Fibroblast of skin of right biceps (primary cell): ENCODE data around the gene XPC.
A peak's percentile ranks its signal among the peaks of the same experiment; 100 is the strongest.
"Not testable (repeated sequence)": the region's sequence is repeated elsewhere in the genome, so short reads cannot be mapped to it uniquely, and the experiment has no call there.

Source experiments
- DNase-seq: peaks from one replicate; pipeline ENCODE4 v3.0.0-alpha.2; 2013

Gene XPC

DNA sequence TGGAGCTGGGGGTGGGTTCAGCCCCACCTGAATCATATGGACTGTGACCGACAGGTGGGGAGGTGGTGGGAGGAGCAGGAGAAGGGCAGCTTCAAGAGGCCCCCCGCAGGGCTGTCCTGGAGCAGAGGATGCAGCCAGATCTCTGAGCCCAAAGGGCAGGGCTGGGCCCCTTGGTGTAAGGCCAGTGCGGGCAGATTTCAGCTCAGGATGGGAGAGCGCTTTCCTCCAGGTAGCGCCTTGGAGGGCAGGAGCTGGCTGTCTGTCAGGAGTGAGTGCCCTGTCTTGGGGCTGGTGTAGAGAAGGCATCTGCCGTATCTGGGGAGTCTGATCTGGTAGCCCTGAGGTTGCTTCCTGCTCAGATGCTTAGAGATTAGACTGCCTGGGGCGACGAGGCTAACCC, 46.3 kb downstream of the XPC start:
- DNase-seq = no peak

DNA sequence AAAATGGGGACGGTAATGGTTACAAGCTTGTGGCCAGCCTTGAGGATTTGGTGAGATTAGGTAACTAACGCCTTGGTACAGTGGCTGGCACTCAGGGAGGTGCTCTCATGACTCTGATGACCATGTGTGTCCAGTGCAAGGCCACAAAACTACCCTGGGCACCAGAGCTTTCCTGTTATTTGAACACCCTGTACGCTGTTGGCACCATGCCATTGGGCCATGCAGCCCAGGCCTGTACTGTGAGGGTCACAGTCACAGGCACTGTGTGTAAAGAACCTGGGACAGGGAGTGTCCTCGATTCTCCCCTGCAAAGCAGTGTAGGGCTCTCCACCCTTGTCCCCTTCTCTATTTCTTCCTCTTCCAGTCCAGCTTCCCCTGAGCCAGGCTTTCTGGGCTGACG, 47.3 kb downstream of the XPC start:
- no peak for DNase-seq

DNA sequence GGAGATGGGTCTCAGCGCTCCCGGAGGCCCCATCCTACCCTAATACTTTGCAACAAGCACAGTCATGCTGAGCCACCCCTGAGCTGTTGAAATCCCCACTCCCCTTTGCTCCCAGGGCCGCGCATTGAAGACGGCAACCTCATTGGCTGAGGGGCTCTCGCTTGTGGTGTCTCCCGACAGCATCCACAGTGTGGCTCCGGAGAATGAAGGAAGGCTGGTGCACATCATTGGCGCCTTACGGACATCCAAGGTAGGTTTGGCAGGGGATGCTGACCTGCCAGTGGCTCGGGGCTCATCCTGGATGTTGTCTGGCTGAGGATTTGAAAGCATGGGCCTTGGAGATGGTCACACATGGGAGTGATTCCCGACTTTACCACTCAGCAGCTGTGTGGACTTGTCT, 47.7 kb downstream of the XPC start:
- DNase-seq = no peak

DNA sequence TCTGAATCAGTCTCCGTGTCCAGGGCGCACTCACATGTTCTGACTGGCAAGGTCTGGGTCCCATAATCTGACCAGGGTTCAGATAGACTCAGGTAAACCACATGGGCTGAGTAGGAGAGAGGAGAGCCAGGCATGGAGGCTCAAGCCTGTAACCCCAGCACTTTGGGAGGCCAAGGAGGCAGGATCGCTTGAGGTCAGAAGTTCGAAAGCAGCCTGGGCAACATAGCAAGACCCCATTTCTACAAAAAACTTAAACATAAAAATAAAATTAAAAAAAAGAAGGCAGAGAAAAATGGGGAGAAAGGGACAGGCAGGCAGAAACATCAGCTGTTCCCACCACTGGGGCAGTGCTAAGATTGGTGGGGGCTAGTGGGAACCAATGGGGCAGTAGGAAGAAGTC, 48.2 kb downstream of the XPC start:
- no peak for DNase-seq

DNA sequence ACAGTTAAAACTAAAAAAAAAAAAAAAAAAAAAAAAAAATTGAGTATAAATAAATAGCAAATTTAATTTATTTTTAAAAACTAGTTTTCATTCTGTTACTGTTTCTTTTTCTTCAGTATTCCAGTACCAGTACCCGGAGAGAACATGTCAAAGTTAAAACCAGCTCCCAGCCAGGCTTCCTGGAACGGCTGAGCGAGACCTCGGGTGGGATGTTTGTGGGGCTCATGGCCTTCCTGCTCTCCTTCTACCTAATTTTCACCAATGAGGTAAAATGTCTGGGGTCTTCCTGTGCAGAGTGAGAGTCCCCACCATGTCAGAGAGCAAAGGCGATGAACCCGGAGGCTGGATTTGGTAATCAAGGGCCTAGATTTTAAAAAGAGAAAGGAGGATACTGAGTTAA, 49.1 kb downstream of the XPC start:
- no peak for DNase-seq

DNA sequence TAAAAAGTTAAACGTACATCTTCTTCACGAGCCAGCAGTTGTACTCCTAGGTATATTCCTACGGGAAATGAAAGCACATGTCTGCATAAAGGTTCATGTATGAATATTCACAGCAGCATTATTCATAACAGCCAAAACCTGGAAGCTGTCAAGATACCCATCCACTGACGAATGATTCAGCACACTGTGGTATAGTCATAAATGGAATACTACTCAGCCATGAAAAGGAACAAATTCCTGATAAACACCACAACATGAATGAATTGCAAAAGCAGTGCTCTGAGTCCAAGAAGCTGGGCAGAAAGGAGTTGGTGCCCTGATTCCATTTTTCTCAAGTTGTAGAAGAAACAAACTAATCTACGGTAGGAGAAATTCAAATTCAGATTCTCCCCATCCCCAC, 49.7 kb downstream of the XPC start:
- no peak for DNase-seq

DNA sequence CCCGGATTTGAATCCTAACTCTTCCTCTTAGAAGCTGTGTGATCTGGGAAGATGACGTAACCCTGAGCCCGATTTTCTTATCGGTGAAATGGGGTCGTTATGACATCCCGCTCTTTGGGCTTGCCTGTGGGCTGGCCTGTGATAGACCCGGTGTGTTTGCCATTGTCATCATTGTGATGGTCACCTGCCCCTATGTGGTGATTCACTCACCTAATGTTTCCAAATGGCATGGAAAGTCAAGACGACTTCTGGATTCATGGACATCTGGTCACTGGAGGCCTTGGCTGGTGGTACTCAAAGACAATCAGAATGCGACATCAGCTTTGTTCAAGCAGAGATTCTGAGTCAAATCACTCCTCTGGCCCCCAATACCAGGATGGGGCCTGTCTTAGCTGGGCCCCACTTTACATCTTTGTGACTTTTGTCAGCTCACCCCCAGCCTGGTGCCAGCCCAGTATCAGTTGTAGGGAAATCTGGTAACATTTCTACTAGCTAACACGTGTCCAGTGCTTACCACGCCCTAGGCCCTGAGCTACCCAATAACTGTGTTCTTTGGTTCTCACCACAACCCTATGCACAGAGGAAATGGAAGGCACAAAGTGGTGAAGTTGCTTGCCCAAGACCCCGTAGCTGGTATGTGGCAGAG, 50.8 kb downstream of the XPC start:
- DNase-seq = no peak

DNA sequence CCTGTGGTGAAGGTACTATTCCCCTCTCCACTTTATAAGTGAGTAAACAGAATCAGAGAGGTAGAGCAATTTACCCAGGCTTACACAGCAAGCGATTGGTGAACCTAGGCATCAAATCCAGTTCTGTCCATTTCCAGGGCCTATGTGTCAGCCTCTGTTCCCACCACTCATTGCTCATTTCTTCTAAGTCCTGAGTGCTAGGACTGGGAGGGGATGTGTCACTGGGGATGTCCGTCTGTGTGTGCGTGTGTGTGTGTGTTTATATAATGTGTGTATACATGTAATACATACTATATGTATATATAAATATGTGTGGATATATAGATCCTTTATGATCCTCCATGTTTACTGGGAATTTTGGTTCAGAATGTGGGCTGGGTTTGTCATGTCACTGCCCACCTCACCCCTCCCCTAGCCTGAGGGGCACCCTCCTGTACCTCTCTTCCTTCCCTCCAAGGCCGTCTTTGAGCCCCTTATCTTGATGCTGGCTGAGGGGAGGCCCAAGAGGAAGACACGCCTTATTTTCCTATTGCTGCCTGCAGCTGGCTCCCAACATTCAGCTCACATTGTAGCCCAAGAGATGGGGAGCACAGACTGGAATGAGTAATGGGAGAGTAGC, 51.4 kb downstream of the XPC start:
- DNase-seq = no peak

DNA sequence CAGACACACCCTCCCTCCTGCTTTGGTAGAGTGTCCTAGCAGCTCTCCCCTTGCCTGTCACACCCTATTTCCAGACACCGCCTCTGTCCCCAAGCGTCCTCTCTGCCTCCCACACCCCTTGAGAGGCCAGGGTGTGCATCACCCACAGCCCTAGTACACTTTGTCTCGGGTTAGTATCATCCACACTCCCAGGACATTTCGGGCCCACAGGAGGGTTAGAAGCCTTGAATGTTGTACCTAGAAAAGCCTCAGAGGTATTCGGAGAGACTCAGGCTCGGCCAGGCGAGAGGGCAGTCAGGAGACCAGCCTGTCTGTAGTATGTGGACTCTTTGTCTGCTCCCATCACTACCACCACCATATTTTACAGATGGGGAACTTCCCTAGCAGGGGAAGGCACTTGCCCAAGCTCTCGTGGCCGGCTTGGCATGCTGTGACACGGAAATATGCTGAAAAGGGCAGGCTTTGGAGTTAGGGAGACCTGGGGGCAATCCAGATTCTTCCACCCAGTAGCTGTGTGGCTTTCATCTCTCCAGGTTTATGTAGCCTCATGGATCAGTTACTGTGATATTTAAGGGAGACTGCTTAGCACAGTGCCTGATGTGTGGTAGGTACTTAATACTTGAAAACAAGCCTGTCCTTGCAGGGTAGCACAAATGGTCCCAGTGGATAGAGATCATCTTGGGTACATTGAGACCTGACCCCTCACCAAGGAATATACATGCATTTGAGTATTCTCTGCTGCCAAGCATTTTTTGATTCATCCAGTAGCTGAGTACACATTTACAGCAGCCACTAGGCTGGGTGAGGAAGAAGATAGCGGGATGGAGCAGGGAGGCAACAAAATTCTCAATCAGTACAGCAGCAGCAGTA, 52.1 kb downstream of the XPC start:
- no peak for DNase-seq

DNA sequence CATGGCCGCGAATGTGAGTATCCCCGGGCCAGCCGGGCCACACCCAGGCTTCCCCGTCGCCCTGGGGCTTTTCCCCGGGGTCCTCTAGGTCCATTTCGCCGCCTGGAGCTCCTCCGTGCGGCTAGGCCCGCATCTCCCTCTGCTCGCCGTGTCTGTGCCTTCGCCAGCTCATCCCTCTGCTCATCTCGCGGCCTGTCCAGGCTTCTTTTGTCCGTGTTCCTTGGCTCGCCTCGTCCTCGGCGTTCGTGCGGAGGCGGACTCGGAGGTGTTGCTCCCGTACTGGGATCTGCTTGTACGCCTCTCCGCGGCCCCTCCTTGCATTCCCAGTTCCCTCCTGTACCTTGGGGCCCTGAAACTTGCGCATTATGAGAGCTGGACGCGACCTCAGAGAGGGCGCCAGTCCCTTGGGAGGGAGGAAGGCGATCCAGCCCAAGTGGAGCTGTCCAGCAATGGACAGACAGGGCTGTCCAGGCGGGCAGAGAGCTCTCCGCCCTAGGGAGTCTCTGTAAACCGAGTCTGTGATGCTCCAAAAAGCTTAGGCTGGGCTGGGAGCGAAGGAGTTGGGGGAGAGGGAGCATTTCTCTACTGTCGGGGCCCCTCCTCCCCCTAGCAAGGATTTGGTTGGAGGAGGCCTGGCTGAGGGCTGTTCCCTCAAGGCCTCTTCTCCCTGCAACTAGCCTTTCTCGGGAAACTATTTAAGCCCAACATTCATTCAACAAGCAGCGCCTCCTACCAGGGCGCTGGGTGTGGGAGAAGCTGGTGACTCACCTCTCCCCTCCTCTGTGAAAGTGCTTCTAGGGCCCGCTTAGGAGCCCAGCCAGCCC, 53.0 kb downstream of the XPC start:
- DNase-seq = peak; percentile 97

DNA sequence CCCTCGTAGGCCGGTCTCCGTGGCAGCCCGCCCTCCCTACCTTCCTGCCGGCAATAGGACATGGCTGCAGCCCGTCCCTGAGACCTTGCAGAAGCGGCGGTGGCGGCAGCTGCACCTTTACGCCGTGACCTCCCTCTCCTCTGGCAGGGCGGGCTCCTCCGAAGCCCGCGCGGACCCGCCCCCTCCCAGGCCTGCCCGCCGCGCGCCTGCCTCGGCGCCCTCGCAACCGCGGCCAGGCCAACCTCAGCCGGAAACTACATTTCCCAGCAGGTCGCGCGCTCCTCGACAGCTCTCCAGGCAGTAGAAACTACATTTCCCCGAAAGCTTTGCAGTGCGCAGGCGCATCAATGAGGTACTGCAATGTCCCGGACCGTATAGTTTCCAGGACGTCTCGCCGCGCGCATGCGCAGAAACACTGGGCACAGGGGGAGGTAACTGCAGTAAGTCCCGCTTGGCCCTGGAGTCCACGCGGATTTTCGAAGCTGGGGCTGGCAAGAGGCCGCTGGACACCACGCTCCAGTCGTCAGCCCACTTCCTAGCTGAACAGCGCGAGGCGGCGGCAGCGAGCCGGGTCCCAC, 53.7 kb downstream of the XPC start, which contains the start of the genes CHCHD4 and TMEM43:
CHCHD4 (minus strand) TSS at position 256 of the 578 bp plus-strand sequence; CDS start at position 62, 194 bp downstream.
TMEM43 (plus strand) TSS at position 438 of the 578 bp plus-strand sequence. CDS start 142 bp downstream, outside the sequence.
- DNase-seq = peak; percentile 99

DNA sequence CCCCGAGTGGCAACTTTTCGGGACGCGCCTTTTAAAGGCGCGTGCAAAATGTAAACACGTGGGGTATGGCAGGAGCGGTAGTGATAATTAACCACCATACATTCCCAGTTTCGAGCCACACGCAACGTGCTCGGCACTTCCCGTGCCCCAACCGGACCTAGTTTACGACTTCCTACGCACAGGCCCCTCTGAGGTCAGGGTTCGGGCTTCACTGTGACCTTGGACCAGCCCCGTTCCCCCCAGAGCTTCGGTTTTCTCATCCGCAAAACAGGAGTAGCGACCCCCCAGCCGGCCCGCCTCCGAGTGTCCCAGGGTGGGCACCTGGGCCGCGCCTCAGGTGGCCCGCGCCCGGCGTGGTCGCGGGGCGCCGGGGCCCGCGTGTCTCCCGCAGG, 54.2 kb downstream of the XPC start:
- DNase-seq = peak; percentile 53

DNA sequence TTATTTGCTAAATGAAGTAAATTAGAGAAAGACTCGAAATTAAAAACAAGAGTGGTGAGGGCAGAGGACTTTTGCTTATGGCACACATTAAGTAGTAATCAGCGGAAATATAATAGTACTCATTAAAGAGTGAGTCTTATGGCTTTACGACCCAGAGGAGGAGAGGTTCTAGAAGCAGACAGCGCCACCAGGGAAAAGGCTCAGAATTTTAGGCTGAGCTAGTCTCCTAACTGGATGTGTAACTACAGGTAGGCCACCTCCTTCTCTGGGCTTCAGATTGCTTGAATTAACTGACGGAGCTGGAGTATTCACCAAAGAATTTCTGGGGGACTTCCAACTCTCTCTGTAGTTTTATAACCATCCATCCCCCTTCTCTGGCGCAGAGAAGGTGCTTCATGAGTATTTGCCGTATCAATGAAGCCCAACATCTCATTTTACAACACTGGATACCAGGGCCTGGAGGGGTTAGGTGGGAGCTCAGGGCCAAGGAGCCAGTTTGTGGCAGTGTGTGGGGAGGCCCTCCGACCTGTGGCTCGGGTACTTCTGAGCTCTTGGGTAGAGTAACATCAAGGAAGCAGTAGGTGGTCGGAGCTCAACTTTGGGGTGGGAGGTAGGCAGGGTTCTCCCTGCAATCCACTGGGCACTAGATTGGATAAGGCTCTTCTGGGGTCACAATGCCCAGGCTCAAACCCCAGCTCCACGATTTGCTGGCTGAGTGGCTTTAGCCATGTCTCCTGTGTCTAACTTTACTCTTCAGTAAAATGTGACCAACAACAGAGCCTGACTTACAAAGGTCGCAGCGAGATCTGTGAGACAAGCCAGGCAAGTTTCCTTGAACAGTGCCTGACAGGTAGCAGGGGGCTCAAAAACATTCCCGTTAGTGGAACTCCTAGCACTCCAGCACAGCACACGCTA, 54.8 kb downstream of the XPC start:
- DNase-seq = no peak

DNA sequence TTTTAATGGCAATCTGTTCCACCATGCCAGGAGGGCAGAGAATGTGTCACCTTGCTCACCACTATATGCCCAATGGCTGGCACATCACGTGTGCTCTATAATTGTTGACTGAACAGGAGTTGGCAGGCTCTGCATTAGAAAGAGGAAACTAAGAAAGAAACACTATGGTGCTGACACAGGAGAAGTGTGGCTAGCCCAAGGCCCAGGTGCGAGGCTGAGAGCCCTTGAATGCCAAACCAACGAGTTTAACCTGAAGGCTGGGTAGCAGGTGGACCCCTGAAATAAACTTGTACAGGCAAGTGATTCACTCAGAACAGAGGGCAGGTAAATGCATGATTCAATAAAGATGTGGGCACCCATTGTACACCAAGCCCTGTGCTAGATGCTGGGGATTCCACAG, 56.1 kb downstream of the XPC start:
- DNase-seq = no peak

DNA sequence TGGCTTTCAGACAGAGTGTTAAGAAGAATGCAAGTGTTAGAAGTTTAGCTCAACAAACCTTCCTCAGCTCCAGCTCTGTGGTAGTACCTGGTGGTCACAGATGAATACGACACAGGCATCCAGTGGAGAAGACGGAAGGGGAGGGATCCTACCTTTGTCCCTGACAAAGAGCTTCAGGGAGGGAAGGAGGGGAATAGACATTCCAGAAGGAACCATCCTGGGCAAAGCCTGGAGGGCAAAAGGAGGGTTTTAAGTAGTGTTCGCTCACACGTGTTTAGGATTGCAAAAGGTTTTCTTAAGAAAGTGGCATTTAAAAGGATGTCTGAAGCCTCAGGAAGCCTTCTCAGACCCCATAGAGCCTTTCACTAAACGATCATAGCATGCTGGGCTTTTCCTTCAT, 56.5 kb downstream of the XPC start:
- no peak for DNase-seq

DNA sequence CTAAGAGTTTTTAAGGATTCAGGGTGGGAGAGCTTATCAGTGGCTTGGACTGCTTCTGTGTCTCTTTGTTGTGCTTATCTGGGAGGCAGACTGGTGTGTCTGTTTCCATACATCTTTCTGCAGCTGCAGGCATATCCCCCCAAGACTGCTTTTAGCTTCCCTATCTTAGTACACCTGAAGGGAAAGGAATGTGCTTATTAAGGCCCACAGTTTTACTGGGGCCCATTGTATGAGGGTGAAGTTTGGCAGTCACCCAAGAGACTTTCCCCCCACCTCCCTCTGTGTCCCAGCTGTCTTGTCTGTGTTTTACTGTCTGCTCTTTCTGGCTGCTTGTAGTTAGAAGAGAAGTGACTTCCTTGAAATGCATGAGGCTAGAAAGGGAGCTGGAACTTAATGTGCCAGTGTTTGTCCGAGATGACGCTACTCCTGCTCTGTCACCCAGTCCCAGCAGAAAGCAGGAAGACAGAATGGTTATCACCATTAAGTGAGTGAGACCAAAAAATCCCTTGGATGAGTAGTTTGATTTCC, 57.4 kb downstream of the XPC start:
- DNase-seq = not testable (repeated sequence)

DNA sequence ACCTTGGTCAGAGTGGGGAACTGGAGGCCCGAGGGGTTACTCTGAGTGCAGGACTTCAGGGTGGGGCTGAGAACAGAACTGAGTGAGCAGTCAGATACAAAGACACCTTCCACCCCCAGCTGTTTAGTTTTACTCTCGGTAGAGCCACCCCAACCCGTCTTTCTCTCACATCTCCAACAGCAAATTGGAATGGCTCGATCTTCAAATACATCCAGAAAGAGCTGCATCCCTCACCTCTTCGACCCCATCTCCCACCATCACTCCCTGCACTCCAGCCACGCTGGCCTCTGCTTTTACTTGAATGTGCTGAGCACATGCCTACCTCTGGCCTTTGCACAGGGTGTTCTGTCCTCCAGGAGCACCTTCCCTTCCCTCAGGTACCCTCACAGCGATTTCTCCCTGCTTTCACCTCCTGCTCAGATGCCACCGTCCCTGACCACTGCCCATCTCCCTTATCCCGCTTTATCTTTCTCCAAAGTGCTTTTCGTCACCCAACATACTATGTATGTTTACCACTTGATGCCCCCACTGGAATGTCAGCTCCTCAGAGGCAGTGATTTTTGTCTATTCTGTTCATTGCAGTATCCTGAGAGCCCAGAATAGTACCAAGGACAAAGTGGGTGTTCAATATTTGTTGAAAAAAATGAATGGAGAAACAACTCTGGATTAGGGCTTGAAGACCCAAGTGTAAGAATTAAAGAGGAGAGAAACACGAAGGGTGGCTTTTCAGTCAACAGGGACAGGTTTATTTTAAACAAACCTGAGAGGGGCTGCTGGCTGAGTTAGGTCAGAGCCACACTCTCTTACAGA, 58.1 kb downstream of the XPC start:
- DNase-seq = no peak

DNA sequence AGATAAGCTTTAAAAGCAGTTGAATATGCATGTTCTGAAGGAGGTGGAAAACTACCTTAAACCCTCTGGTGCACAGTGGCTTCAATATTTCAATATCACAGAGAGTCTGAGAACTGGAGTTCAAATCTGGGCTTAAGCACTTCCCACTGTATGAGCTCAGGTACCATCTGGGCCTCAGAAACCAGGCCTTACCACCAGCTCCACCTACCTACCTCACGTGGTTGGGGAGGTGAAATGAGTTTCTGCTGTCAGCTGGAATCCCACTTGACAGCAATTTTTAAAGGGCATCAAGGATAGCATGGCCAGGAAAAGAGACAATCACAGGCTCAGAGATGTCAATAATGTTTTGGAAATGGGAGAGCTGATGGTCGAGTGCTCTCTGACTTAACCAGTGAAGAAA, 58.8 kb downstream of the XPC start:
- no peak for DNase-seq

DNA sequence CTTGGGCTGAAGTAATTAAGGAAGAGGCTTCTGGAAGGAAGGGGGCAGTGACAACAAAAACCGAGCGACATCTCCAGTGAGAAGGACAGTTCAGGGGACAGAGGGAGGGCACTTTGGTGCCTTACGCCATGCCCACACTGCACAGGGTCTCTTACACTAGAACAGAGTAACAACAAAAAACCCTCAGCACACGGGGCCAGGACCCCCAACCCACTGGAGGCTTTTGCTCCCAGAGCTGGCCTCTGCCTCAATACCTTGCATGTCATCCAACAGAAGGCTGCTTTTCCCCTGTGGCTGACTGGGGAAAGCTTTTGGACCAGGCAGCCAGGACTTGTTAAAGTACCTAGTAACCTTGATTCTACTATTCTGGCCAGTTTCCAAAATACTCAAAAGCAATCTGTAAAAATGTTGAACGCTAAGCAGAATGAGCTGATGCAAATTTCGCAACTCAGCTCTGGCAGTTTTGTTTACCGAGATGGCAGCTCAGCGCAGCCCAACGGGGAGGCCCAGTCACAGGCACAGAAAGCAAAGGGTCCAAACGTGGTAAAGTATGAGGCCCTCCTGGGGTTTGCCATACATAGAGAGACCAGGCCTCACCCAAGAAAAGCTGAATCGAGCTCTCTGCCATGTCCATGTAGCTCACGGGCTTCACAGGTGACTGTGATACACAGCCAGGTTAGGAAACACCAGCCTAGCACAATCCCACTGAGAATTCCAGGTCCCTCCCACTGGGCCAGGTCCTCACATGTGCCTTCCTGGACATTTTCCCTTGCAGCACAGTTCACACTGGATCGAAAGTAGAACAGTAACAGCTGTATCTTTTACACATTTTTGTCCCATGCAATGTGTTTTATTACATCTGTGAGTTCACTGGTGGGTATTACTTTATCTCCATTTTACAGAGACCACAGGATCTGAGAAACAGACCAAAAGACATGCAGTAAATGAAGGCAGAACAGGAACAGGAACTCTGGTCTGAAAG, 59.7 kb downstream of the XPC start:
- DNase-seq = no peak
